Stimulated activated CD8-positive, alpha-beta memory T cell treated with anti-CD3 and anti-CD28 coated beads, Interleukin-15, amount 100 ng/mL, for 1 hour (primary cell): ENCODE results near the gene REEP5.
"Not testable (repeated sequence)": the region's sequence is repeated elsewhere in the genome, so short reads cannot be mapped to it uniquely, and the experiment has no call there.

ENCODE experiments used
- DNase-seq: peaks from one replicate; pipeline ENCODE4 v3.0.0-alpha.2; 2020; ENCODE audit warnings: low read depth

The REEP5 gene

DNA sequence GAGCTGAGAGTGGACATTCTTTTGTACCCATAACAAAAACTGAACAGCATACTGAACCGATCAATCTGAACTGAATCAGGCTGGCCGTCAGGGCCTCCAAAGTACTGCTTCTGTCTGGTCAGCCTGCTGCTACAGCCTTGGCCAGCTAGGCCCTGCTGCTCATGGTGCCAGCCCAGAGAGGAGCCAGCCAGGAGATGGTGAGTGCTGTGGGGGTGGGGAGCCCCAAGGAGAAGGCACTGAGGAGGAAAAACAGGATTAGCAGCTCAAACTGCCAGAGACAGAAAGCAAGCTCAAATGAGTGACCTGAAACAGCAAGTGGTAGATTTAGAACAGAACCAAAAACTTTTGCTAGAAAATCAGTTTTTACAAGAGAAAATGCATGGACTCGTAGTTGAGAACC lies 37.0 kb downstream of the REEP5 start:
- DNase-seq = no peak

DNA sequence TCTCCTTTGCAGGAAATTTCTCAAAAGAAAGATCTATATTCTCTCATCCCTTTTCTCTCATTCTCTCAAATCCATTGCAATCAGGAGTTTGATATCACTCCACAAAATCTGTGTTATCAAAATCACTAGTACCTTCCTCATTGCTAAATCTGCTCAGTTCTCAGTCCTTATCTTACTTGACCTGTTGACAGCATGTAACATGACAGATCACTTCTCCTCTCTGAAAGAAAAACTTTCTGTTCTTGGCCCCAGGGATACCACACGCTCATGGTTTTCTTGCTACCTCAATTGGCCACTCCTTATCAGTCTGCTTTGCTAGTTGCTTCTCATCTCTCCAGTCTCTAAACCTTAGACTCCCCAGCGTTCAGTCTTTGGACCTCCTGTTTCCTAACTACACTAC lies 38.8 kb downstream of the REEP5 start:
- no peak for DNase-seq

DNA sequence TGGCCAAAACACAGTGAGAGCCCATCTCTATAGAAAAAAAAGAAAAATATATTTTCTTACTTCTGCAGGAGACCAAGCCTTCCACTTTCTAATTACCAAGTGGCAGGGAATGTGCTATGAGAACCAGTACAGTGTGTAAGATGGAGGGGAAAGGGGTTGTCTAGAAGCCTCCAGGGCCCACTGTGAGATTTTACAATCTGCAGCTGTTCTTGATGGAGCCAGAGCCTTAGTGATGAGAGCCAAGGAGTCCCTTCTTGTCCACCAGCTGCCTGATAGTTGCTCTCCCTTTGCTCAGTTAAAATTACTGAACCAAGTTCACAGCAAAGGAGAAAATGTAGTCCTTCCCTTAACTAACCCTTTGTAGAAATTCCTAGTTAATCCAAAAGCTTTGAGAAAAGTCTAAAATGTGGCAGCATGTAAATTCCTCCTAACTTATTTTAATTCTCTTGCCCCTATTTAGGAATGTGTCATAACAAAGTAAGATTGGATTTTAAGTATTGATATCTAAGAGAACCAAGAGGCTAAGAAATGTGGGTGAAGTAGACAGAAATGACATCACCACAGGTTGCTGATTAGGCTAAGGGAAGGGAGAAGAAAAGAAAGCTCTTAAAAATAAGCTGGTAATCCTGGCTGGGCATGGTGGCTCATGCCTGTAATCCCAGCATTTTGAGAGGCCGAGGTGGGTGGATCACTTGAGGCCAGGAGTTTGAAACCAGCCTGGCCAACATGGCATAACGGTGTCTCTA lies 41.6 kb downstream of the REEP5 start:
- no peak for DNase-seq

DNA sequence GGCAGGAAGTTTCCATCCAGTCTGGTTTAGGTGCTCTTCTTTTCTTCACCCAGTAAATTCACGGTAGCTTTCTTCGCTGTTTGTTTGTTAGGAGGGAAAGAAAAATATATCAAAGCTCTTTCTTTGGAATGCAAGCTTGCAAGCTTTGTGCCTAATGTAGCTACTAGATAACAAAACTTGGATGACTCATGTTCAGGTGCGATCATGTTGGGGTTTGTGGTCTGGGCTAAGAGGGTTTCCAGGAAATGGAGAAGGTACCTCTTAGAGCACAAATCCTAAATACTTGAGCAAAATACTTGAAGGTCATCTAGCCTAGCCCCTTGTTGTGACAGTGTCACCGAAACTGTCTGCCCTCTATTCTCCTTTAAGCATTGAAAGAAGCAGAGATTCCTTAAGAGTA lies 43.3 kb downstream of the REEP5 start:
- peak; percentile 27 for DNase-seq

DNA sequence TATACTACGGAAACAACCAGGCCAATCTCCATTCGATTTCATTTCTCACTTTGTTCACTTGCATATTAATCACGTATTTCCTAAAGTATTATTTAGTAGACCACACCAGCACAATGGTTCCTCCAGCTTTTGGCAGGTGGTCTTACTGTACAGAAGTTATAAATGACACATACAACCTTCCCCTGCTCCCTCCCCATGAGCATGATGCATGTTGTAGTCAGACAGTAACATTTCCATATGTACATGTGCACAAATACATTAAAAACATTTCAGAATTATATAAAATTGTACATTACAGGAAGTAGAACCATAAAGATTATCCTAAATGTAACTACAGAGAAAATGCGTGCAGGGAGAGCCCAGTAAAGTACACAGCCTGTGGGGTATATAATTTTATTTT lies 43.9 kb downstream of the REEP5 start:
- DNase-seq = no peak

DNA sequence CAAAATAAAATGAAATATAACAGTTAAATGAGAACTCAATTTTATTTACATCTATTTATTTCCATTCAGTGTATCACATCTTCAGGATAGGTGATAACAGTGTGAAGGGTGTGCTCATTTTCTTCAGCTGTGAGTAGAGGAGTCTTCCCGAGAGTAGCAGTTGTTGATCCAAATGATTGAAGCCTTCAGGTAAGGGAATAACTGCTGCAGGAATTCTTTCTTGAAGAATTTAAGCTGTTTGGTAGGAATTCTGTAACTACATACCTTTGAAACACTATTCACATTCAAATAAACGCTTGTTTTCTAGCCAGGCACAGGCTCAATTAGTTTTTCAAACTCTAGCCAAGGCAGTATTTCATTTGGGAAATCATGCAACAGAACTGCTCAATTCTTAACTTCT lies 45.7 kb downstream of the REEP5 start:
- DNase-seq = no peak

DNA sequence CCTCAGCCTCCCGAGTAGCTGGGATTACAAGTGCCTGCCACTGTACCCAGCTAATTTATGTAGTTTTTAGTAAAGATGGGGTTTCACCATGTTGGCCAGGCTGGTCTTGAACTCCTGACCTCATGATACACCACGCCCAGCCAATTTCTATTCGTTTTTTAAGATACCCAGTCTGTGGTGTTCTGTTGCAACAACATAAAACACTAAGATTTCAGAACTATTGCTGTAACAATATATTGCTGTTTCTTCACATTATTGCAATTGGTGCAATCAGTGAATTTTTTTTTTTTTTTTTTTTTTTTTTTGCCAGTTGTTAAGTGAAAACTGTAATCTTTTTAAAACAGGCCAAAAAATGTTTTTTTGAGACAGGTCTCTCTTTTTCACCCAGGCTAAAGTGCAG lies 51.1 kb downstream of the REEP5 start:
- no peak for DNase-seq

DNA sequence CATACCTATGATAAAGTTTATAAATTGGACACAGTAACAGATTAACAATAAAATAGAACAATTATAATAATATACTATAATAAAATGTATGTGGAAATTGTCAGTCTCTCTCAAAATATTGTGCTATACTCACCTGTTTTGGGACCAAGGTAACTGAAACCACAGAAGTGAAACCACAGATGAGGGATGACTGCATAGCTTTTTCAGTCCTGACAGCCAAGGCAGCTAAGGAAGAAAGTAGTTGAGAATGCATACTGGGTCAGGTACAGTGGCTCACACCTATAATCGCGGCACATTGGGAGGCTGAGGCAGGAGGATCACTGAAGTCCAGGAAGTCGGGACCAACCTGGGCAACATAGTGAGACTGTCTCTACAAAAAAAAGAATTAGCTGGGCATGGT lies 52.1 kb downstream of the REEP5 start:
- no peak for DNase-seq

DNA sequence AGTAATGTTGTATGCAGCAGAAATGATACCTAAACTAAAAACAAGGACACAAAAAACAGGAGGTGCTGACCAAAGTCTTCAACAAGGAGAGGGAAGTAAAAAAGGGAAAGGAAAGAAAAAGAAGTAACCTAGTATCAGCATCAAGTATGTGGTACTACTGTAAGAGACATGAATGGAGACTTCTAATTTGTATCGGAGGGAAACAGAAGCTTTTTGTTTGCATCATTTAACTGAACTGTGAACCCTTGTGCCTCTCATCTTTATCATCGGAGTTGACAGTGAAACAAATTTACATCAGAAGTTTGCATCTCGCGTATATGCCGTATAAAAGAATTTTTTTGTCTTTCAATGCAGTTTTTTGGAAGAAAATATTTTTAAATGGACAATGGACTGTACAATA lies 54.6 kb downstream of the REEP5 start:
- no peak for DNase-seq

DNA sequence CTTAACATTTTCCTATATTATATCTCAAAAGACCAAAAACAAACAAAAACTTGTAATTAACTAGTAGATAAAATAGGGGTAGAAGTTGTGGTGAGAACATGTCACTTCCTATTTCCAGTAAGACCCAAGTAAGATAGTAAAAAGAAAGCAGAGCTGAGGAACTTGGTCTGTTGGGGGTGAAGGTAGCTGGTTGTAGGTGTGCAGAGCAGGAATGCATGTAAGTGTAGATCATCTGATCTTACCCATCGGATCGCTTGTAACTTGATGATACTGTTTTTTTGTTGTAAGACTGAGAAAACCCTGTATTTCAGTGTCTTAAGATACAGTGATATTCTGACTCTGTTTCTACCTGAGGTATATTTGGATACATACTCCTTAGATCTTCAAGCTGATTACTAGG lies 55.3 kb downstream of the REEP5 start:
- no peak for DNase-seq

DNA sequence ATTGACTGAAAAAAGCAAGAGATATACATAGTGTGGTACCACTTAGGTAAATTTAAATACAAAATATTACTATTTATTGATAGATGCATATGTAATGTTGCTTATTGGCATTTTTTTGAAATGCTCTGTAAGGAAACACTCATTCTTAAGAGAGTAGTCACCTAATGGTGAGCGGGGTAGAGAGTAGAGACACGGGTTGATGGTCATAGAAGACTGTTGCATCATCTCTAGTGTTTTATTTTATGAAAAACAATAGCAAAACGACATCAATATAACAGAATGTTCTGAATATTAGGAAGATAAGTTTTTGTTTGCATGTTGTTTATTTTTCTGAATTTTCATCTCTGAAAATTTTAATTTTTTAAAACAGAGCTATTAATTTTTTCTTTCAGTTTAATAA lies 56.9 kb downstream of the REEP5 start:
- no peak for DNase-seq

DNA sequence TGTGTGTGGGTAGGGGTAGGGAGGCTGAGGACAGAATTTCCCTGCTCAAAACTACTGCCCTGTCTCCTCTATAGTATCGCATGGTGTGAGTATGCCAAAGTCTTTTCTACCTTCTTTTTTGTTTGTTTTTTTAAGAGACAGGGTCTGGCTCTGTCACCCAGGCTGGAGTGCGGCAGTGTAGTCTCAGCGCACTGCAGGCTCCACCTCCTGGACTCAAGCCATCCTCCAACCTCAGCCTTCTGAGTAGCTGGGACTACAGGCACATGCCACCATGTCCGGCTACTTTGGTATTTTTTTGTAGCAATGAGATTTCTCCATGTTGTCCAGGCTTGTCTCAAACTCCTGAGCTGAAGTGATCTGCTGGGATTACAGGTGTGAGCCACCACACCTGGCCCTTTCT lies 58.5 kb downstream of the REEP5 start:
- no peak for DNase-seq

DNA sequence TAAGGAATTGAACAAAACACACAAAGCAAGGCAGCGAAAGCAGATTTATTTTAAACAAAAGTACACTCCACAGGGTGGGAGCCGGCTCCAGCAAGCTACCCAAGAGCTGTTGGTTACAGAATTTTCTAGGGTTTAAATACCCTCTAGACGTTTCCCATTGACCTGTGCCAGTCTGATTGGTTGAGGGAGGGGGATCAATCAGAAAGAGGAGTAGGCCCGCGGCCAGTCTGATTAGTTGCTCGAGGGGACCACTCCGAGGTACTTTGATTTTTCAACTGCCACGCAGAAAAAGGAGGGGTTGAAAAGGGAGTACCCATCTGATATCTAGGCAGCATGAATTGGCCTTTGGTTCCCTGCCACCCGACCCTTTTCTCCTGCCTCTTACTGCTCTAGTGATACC lies 59.9 kb downstream of the REEP5 start:
- no peak for DNase-seq

DNA sequence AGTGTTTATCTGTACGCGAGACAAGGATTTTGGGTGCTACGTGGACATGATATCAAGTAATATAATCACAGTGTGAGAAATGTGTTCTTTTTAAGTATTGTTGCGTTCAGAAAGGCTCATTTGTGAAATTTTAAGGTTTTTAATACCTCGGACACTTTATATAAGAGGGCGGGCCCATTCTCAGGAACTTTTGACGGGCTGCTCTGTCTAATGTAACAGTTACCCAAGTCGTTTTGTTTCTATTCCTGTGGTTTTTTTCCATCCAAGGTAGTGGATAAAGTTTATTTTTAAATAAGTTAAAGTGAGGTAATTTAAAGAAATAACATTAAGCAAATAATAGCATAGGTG lies 60.4 kb downstream of the REEP5 start:
- DNase-seq = no peak

DNA sequence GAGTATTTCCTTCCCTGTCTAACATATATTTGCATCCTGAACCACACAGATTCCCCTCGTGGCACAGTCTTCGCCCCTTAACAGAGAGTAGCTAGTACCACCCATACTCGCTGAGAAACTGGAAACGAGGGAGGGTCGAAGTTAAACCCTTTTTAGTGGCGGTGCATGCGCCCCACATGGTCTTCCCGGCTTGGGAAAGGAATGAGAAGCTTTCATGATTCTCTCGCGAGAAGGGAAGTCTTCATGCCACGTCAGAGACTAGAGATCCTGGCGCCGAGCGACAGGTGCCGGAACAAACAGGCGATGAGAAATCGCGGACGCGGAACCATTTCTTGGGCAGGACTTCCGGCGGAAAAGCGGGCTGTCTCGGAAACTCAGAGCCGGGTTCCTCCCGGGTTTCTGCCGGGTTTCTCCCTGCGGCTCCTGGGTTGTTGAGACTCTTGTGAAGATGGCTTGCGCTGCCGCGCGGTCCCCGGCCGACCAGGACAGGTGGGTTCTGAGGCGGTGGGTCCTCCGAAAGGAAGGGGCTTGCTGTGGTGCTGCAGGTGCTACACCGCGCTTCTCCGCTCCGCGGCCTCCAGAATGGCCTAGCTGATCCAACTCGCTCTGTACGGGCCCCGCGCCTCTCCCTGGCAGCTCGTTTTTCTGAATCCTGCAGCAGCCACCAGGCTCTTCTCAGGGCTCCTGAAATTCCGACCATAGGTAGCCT lies 60.9 kb downstream of the REEP5 start, which contains the start of gene SRP19:
SRP19 (plus strand) TSS at position 359 of the 709 bp plus-strand sequence; CDS start at position 449, 90 bp downstream.
- peak; percentile 79 for DNase-seq

DNA sequence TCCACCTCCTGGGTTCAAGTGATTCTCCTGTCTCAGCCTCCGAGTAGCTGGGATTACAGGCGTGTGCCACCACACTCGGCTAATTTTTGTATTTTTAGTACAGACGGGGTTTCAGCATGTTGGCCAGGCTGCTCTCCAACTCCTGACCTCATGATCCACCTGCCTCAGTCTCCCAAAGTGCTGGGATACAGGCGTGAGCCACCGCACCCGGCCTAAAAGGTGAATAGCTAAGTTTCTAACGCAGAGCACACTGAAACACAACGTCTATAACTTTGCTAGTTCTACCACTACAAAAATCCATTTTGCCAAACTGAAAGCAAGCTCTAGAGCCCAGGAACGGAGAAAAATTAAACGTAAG lies 61.5 kb downstream of the REEP5 start:
- DNase-seq = not testable (repeated sequence)

DNA sequence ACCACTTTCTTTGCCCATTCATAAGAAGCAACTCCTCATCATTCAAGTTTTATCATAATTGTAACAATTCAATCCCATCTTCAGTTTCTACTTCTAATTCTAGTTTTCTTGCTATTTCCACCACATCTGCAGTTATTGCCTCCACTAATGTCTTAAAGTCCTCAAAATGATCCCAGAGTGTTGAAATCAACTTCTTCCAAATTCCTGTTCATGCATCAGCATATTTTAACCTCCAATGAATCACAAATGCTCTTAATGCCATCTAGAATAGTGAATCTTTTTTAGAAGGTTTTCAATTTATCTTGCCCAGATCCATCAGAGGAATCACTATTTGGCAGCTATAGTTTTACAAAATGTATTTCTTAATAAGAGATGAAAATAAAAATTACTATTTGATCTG lies 64.2 kb downstream of the REEP5 start:
- DNase-seq = no peak

DNA sequence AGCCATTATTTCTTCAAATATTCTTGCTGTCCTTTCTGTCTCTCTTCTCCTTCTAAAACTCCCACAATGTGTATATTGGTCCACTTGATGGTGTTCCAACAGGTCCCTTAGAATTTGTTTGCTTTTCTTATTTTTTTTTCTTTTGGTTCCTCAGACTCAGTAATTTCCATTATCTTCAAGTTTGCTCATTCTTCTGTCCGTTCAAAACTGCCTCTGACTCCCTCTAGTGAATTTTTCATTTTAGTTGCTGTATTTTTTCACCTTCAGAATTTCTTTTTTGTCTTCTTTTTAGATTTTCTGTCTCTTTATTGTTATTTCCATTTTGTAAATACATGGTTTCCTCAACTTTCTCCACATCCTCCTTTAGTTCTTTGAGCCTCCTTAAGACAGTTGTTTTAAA lies 67.4 kb downstream of the REEP5 start:
- no peak for DNase-seq

DNA sequence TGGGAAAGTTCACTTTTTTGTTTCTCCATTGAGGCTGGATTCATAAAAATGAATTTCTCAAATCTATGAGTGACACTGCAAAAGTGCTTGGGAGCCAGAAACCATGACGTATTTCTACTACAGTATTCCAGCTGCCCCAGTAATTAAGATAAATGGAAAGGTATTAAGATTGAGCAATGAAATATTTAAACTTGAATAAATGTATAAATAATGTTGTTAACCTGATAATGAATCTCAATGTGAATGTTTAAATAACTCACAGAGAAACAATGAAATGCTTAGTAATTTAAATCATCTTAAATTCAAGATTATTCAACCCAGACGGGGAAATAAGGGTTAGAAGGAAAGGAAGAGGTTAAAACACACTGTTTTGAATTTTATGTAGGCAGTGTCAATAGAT lies 72.1 kb downstream of the REEP5 start:
- DNase-seq = no peak

DNA sequence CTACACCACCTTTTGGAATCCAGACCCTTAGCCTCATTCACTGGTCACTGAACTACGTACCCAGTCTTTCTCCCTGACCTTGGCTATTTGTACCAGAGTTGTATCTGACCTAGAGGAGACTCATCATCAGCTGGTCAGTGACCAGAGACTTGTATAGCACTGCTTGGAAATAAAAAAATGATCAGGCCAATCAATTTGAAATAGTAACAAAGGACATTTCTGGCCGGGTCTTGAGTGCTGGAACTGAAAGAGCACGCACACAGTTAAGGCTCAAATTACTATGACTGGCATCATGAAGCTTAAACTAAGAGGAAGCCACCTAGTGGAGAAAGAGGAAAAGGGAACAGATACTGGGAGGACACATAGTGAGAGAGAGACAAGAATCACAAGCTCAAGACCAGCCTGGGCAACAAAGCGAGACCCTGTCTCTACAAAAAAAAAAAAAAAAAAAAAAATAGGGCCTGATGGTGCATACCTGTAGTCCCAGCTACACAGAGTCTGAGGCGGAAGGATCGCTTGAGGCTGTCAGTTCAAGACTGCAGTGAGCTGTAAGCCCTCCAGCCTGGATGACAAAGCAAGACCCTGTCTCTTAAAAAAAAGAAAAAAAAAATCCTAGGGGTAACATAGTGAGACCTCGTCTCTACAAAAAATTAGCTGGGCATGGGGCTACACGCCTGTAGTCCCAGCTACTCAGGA lies 73.8 kb downstream of the REEP5 start:
- DNase-seq = no peak

DNA sequence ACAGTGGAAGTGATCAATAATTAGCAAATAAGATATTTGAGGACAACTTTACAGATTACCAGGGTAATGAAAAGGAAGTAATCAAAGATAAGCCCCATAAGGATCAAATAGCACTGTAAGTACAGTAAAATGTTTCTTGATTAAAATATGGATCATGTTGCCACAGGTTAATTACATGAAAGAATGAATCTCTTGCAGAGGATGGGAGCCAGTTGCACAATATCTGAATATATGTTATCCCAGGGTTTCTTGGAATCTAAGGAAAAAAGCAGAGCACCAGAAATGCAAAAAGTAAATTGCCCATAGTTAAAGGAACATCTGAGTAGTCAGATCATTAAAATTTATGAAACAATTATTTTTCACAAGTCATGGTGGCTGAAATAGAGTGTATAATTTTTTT lies 74.7 kb downstream of the REEP5 start:
- DNase-seq = no peak

DNA sequence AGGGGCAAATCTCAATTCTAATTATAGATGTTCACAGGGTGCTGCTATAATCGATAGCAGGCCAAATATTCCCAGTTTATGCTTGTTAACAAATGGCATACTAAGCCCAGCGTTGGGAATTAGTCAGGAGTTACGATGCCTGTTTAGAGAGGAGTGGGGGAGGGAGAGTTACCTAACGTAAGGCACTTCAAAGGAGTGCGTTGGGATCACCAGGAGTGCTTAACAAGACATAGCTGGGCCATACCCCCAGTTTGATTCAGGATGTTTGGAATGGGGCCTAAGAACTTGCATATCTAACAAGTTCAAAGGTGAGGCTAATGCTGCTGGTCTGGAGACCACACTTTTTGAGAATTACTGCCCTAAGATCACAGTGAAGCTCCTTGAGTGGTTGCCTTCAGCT lies 75.5 kb downstream of the REEP5 start:
- DNase-seq = no peak

DNA sequence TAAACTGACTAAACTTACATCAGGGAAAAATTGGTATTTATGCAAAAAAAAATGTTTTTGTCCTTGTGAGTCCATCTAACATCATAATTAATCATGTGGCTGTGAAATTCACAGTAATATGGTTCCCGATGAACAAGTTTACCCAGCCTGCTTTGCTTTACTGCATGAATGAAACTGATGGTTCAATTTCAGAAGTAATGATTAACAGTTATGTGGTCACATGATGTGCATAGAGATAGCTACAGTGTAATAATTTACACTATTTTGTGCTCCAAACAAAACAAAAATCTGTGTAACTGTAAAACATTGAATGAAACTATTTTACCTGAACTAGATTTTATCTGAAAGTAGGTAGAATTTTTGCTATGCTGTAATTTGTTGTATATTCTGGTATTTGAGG lies 77.5 kb downstream of the REEP5 start:
- DNase-seq = no peak
